ENCODE results near the gene LGALS3. TPM values are rescaled to one million over a fixed set of nuclear protein-coding genes. Genes with fewer than 3 reads are reported as not detected.

Gene LGALS3
- total RNA-seq, 1 donor from 2014 or later = 1.2 TPM

- DNase-seq (ENCODE audit: low read depth, low spot score) = no peak
- no peak overlapping the region for H3K27ac Mint-ChIP-seq (ENCODE audit: unreplicated experiment)
- no peaks in the 10 kb centered on the region for H3K36me3 Mint-ChIP-seq (ENCODE audit: low read depth)
- no peaks in the 10 kb centered on the region for H3K4me1 Mint-ChIP-seq
- TF ChIP-seq CTCF (conservative IDR thresholded peaks at IDR 0.05) = no peak
- no peaks in the 10 kb centered on the region for H3K9me3 Mint-ChIP-seq
- H3K4me3 Mint-ChIP-seq = no peak overlapping the region
- H3K27me3 Mint-ChIP-seq (ENCODE audit: low read depth) = no peaks in the 10 kb centered on the region
Measured at GRCh38 chr14:55092341-55092740, 36.7 kb upstream of the LGALS3 start.

DNA sequence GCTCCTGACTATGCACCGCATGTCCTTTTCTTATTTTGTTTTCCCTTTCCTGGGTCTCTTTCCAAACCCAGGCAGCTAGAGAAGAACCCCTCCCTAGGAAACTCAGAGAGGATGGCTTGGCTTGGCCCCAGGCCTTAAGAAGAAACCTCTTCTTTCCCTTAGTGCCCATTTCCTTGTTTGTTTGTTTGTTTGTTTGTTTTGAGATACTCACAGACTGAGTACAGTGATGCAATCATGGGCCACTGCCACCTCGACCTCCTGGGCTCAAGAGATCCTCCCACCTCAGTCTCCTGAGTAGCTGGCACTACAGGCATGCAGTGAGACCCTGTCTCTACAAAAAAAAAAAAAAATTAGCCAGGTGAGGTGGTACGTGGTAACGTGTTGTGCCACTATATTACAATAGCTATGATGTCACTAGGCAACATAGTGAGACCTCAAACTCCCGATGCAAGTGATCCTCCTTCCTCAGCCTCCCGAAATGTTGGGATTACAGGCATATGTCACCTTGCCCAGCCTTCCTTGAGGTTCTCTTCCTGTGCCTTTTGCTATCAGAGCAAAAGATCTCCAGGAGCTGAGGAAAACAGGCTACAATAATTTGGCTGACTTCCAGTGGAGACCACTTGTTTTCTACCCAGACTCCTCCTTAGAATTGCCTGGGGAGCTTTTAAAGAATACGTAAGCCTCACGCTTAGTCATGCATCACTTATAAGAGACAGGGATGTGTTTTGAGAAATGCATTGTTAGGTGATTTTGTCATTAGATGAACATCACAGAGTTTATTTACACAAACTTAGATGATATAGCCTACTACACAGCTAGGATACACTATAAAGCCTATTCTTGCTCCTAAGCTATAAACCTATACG, 34.5 kb upstream of the LGALS3 start:
- H3K4me3 Mint-ChIP-seq = no peak overlapping the region
- H3K27me3 Mint-ChIP-seq (ENCODE audit: low read depth) = no peaks in the 10 kb centered on the region
- H3K36me3 Mint-ChIP-seq (ENCODE audit: low read depth) = no peaks in the 10 kb centered on the region

DNA sequence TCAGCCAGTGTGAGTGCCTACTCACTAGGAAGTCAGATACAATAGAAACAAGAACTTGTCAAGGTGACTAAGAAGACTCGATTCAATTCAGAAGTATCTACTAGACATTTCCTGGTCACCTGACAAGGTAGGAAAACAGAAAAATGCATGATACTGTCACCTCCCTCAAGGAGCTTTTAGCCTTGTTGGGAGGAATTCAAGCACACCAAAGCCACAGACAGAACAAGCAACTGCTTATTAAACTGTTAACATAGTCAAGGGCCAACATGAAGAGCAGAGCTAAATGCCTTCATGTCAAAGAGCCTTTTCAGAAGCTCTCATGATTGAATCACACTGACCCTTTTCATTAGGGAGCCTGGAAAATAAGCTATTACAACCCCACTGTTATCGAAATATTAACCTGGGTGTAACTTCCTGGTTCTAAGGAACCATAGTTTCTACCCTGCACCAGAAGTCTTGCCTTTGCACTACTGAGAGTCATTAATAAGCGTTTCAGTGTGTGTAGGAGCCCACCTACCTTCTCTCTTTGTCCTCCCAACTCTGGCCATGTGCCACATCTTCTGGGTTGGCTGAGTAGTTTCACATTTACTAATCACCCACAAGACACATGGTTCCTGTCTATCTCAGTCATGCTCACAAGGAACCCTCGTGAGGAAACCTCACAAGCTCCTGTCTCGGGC, 31.0 kb upstream of the LGALS3 start:
- Mint-ChIP-seq H3K4me1 (peaks cover 16% of the 10 kb centered on the region), H3K36me3 (ENCODE audit: low read depth) (no peaks in the 10 kb centered on the region), H3K27ac (ENCODE audit: unreplicated experiment) (peak overlapping the region; percentile 48), H3K27me3 (ENCODE audit: low read depth) (no peaks in the 10 kb centered on the region), H3K4me3 (no peak overlapping the region), H3K9me3 (no peaks in the 10 kb centered on the region)
- no peak for TF ChIP-seq CTCF (conservative IDR thresholded peaks at IDR 0.05)
- no peak for DNase-seq (ENCODE audit: low read depth, low spot score)

More for the DNA sequence above, 34.5 kb upstream of the LGALS3 start:
- no peak for TF ChIP-seq CTCF (conservative IDR thresholded peaks at IDR 0.05)
- no peak for DNase-seq (ENCODE audit: low read depth, low spot score)
- H3K4me1 Mint-ChIP-seq = no peaks in the 10 kb centered on the region
- no peak overlapping the region for H3K27ac Mint-ChIP-seq (ENCODE audit: unreplicated experiment)
- H3K9me3 Mint-ChIP-seq = no peaks in the 10 kb centered on the region

- H3K4me1 Mint-ChIP-seq = peaks cover 19% of the 10 kb centered on the region
- no peak overlapping the region for H3K4me3 Mint-ChIP-seq
- no peak for TF ChIP-seq CTCF (conservative IDR thresholded peaks at IDR 0.05)
- H3K27me3 Mint-ChIP-seq (ENCODE audit: low read depth) = no peaks in the 10 kb centered on the region
- no peak for DNase-seq (ENCODE audit: low read depth, low spot score)
- H3K9me3 Mint-ChIP-seq = no peaks in the 10 kb centered on the region
- no peak overlapping the region for H3K27ac Mint-ChIP-seq (ENCODE audit: unreplicated experiment)
- H3K36me3 Mint-ChIP-seq (ENCODE audit: low read depth) = no peaks in the 10 kb centered on the region
Measured at GRCh38 chr14:55098561-55098898, 30.5 kb upstream of the LGALS3 start.

DNA sequence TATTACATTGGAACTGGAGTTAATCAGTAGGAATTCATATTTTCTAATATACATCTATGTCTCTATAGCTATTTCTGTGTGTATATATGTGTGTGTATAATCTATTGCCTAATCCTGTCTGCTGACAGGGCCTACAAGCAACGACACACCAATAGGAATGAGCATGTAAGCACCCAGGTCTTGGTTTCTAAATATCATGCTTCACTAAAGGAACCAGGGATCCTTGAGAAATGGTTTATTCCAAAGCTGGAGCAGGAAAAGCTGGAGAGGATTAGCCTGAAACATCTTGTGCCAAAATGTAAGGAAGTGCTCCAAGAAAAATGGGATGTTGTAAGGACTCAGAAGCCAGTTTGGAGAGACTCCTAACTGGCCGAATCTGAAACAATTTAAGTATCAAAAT, 29.3 kb upstream of the LGALS3 start:
- Mint-ChIP-seq H3K27ac (ENCODE audit: unreplicated experiment) (no peak overlapping the region), H3K27me3 (ENCODE audit: low read depth) (no peaks in the 10 kb centered on the region), H3K9me3 (peaks cover 5% of the 10 kb centered on the region), H3K36me3 (ENCODE audit: low read depth) (peaks cover 5% of the 10 kb centered on the region), H3K4me1 (peaks cover 19% of the 10 kb centered on the region), H3K4me3 (no peak overlapping the region)
- TF ChIP-seq CTCF (conservative IDR thresholded peaks at IDR 0.05) = no peak
- DNase-seq (ENCODE audit: low read depth, low spot score) = no peak

Data from neural crest cell (in vitro differentiated cells).